ENCODE measurements around the gene SLC15A1.

DNA sequence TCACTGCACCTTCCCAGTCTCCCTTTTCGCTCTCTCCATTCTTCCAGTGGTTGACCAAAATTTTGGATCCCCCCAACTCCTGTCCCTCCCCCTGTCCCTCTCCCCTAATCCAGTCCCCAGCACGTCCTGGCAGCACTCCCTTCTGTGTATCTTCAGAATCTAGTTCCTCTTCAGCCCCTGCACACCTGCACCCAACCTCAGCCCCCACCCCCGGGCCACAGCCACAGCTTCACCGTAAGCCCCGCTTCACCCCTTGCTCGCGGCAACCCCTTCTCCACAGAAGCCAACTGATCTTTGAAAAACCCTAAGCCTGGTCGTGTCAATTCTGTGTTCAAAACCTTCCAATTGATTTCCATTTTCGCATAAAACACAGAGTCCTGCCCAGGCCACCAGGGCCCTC lies 35.5 kb upstream of the SLC15A1 start:
- TF ChIP-seq, protein P1, sequence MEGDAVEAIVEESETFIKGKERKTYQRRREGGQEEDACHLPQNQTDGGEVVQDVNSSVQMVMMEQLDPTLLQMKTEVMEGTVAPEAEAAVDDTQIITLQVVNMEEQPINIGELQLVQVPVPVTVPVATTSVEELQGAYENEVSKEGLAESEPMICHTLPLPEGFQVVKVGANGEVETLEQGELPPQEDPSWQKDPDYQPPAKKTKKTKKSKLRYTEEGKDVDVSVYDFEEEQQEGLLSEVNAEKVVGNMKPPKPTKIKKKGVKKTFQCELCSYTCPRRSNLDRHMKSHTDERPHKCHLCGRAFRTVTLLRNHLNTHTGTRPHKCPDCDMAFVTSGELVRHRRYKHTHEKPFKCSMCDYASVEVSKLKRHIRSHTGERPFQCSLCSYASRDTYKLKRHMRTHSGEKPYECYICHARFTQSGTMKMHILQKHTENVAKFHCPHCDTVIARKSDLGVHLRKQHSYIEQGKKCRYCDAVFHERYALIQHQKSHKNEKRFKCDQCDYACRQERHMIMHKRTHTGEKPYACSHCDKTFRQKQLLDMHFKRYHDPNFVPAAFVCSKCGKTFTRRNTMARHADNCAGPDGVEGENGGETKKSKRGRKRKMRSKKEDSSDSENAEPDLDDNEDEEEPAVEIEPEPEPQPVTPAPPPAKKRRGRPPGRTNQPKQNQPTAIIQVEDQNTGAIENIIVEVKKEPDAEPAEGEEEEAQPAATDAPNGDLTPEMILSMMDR (optimal IDR thresholded peaks at IDR 0.05 in 1 of 3, IDR thresholded peaks at IDR 0.05 in 1 of 3, conservative IDR thresholded peaks at IDR 0.05 in 1 of 3; ENCODE audit: extremely low read depth in 1 of 3, insufficient read depth in 2 of 3, low read length in 3 of 3), result no peak
- TF ChIP-seq EZH2 (IDR thresholded peaks at IDR 0.05; ENCODE audit: low read length), result no peak

Data from keratinocyte (primary cell).